B cell (primary cell): Measurements from ENCODE around the gene REC8. TPM values are rescaled to one million over a fixed set of nuclear protein-coding genes. Genes with fewer than 3 reads are reported as not detected.

Experiments
- ATAC-seq: fragments of 200-7000 bp; cut with Tn5 transposase; one replicate; pipeline ENCODE4 v1.10.0; 2021; ENCODE audit warnings: low read depth, mild to moderate bottlenecking, moderate number of reproducible peaks, moderate library complexity
- CTCF ChIA-PET: fragments of 350-600 bp; sonication (Branson Sonifier 250); formaldehyde crosslinking; loops from one replicate; lab custom pipeline; 2021; ENCODE audit warnings: antibody characterized with exemption, inconsistent platforms; lab: Charles Lee
- POLR2A ChIA-PET: fragments of 350-600 bp; sonication (Branson Sonifier 250); formaldehyde crosslinking; loops from one replicate; lab custom pipeline; 2021; ENCODE audit warnings: antibody characterized with exemption; lab: Charles Lee
- DNase-seq: peaks from one replicate; pipeline ENCODE4 v3.0.0; 2013
- H2AFZ ChIP-seq: 2 replicates; pipeline ENCODE4 v1.6.1; 2012; ENCODE audit warnings: mild to moderate bottlenecking, low read depth, low read length; ENCODE audit not compliant: insufficient read depth, poor library complexity, severe bottlenecking
- H3K27ac ChIP-seq, 2 donors: 1 replicate in 1 of 2; 2 replicates in 1 of 2; pipeline ENCODE4 v1.5.1; 2012 to 2013; ENCODE audit warnings: low read length in 2 of 2, mild to moderate bottlenecking in 2 of 2, moderate library complexity in 1 of 2
- H3K27me3 ChIP-seq, 4 experiments: fragments of 200-600 bp in 1 of 4; sonication (generic) in 1 of 4; replicated peaks in 1 of 4; 1 replicate in 2 of 4; 2 replicates in 2 of 4; pipeline versions ENCODE4 v1.6.1 to v1.7.0; 2013 to 2016; ENCODE audit warnings: low read length in 3 of 4, mild to moderate bottlenecking in 2 of 4, mixed read lengths in 1 of 4, moderate library complexity in 1 of 4; ENCODE audit not compliant: insufficient read depth in 4 of 4, control insufficient read depth in 3 of 4; ENCODE audit errors: control extremely low read depth in 1 of 4
- H3K36me3 ChIP-seq, 2 experiments: replicated peaks in 1 of 2; 1 replicate in 1 of 2; 2 replicates in 1 of 2; pipeline versions ENCODE4 v1.6.1 to v1.7.1; 2013; ENCODE audit warnings: low read length in 1 of 2; ENCODE audit not compliant: insufficient read depth in 2 of 2, control insufficient read depth in 1 of 2; ENCODE audit errors: control extremely low read depth in 1 of 2, extremely low read depth in 1 of 2
- H3K4me1 ChIP-seq, 2 donors: fragments of 200-600 bp in 1 of 2; sonication (generic) in 1 of 2; 1 replicate in 1 of 2; 2 replicates in 1 of 2; pipeline versions ENCODE4 v1.5.1 to v1.6.1; 2013 to 2017; ENCODE audit warnings: low read length in 2 of 2; ENCODE audit not compliant: control insufficient read depth in 2 of 2, insufficient read depth in 2 of 2
- H3K4me2 ChIP-seq: replicated peaks from 2 replicates; pipeline ENCODE3; 2012; ENCODE audit warnings: mild to moderate bottlenecking, low read depth, low read length; ENCODE audit not compliant: poor library complexity, severe bottlenecking
- H3K4me3 ChIP-seq, 5 experiments: fragments of 200-600 bp in 1 of 5; sonication (generic) in 1 of 5; 1 replicate in 3 of 5; 2 replicates in 2 of 5; pipeline versions ENCODE4 v1.5.1 to v1.7.0; 2011 to 2016; ENCODE audit warnings: low read length in 4 of 5, mild to moderate bottlenecking in 4 of 5, low read depth in 2 of 5, control low read depth in 1 of 5, moderate library complexity in 1 of 5; ENCODE audit not compliant: insufficient read depth in 1 of 5; ENCODE audit errors: control extremely low read depth in 1 of 5, extremely low read depth in 1 of 5
- H3K79me2 ChIP-seq: fragments of 200-600 bp; sonication (generic); one replicate; pipeline ENCODE4 v1.6.0; 2016; ENCODE audit warnings: low read length; ENCODE audit not compliant: control insufficient read depth, insufficient read depth
- H3K9ac ChIP-seq: fragments of 200-600 bp; sonication (generic); 2 replicates; pipeline ENCODE4 v1.6.1; 2017; ENCODE audit warnings: mild to moderate bottlenecking, low read length, moderate library complexity
- H3K9me3 ChIP-seq, 3 donors: one replicate each; pipeline versions ENCODE4 v1.6.1 to v1.7.1; 2013; ENCODE audit warnings: low read length in 2 of 3; ENCODE audit not compliant: control insufficient read depth in 2 of 3, insufficient read depth in 1 of 3; ENCODE audit errors: control extremely low read depth in 1 of 3
- H4K20me1 ChIP-seq: 2 replicates; pipeline ENCODE4 v1.6.0; 2012; ENCODE audit warnings: mild to moderate bottlenecking, low read length; ENCODE audit not compliant: insufficient read depth, control insufficient read depth, poor library complexity, severe bottlenecking
- H3K27ac Mint-ChIP-seq: one replicate; pipeline ENCODE4 v1.8.0; 2021; ENCODE audit warnings: mixed read lengths
- H3K27me3 Mint-ChIP-seq: one replicate; pipeline ENCODE4 v1.8.0; 2021; ENCODE audit warnings: mixed read lengths
- H3K4me1 Mint-ChIP-seq: one replicate; pipeline ENCODE4 v1.8.0; 2021; ENCODE audit warnings: mixed read lengths
- H3K4me3 Mint-ChIP-seq: one replicate; pipeline ENCODE4 v1.8.0; 2021; ENCODE audit warnings: mixed read lengths
- H3K9me3 Mint-ChIP-seq: one replicate; pipeline ENCODE4 v1.8.0; 2022; ENCODE audit warnings: mixed read lengths; ENCODE audit not compliant: insufficient read depth
- CTCF ChIP-seq: fragments of 200-600 bp; IDR thresholded peaks from one replicate; pipeline ENCODE4 v1.8.0; 2022; ENCODE audit warnings: antibody characterized with exemption, mild to moderate bottlenecking
- EZH2 ChIP-seq: IDR thresholded peaks from 2 replicates; pipeline ENCODE4 v1.6.1; 2012; ENCODE audit warnings: borderline replicate concordance, low read depth, mild to moderate bottlenecking, moderate library complexity, low read length; ENCODE audit not compliant: insufficient read depth, poor library complexity, severe bottlenecking
- WGBS: methylation state at CpG from one replicate; pipeline ENCODE4 v1.1.5; 2013; ENCODE audit warnings: missing lambda C conversion rate; ENCODE audit not compliant: insufficient coverage; 5-methylcytosine and 5-hydroxymethylcytosine counted together
- intact Hi-C: fragments of 100-400 bp; cut with micrococcal nuclease; formaldehyde crosslinking; loops from one replicate; pipeline ENCODE4 v1.10.0; 2022
- polyA plus RNA-seq: library from polyadenylated mRNA; depleted of rRNA; stranded (reverse); fragments of >200 nt; gene quantifications from 2 replicates; pipeline ENCODE4 v1.2.3, GENCODE V29; 2012
- total RNA-seq, 2 donors: library from RNA; stranded (reverse); fragments of 120-200 nt in 1 of 2; gene quantifications; 1 replicate in 1 of 2; 2 replicates in 1 of 2; pipeline versions ENCODE4 v1.2.3 to v1.2.4, GENCODE V29; 2013 to 2022

Gene REC8
- total and polyA plus RNA-seq, 2 donors (not counting 1 experiment from before 2014, with no cell fraction given), result 34.0 to 62.1 TPM

- H3K36me3 ChIP-seq, result peaks cover 2 to 63% of the 10 kb centered on the region in 2 experiments
Observed at GRCh38 chr14:24165785-24166184, 6.1 kb upstream of the REC8 start.

More at GRCh38 chr14:24165785-24166184, 6.1 kb upstream of the REC8 start:
- Mint-ChIP-seq H3K27ac (no peak overlapping the region), H3K9me3 (no peaks in the 10 kb centered on the region), H3K4me3 (no peak overlapping the region), H3K4me1 (peaks cover 40% of the 10 kb centered on the region), H3K27me3 (no peaks in the 10 kb centered on the region)
- 100% methylated on average over 4 of the region's 5 CpGs for WGBS
- ChIA-PET POLR2A (no interaction called here), CTCF (interaction anchor here (0.8 kb wide), 1 partner anchor 15 kb away, joined by 3 read pairs; no protein-coding TSS in a partner anchor)
- ATAC-seq, result no peak
- no peak overlapping the region for H2AFZ ChIP-seq
- H3K27ac ChIP-seq, result no peak overlapping the region
- H4K20me1 ChIP-seq, result peaks cover 53% of the 10 kb centered on the region
- intact Hi-C loops, result no loop called here
- peaks cover 23 to 30% of the 10 kb centered on the region in 2 donors for H3K4me1 ChIP-seq
- no peak for TF ChIP-seq CTCF
- TF ChIP-seq EZH2, result no peak
- no peaks in the 10 kb centered on the region for H3K9me3 ChIP-seq
- no peak overlapping the region for H3K4me3 ChIP-seq
- H3K4me2 ChIP-seq, result no peak overlapping the region
- DNase-seq, result no peak
- H3K27me3 ChIP-seq, result no peaks in the 10 kb centered on the region
- no peak overlapping the region for H3K9ac ChIP-seq
- H3K79me2 ChIP-seq, result peaks cover 37% of the 10 kb centered on the region
